ENCODE data around the gene RCHY1.
"Not testable (repeated sequence)": the region's sequence is repeated elsewhere in the genome, so short reads cannot be mapped to it uniquely, and the experiment has no call there.

RCHY1 gene

GRCh38 chr4:75514949-75515612 lies 878 bp upstream of the RCHY1 start:
- peak; percentile 38 for DNase-seq

GRCh38 chr4:75513526-75514130 lies 575 bp downstream of the RCHY1 start:
- DNase-seq = no peak

GRCh38 chr4:75512386-75513211 lies 1.6 kb downstream of the RCHY1 start:
- no peak for DNase-seq

GRCh38 chr4:75511841-75512240 lies 2.4 kb downstream of the RCHY1 start:
- no peak for DNase-seq

- not testable (repeated sequence) for DNase-seq
These were observed 4.6 kb downstream of the RCHY1 start for GRCh38 chr4:75509592-75509991.

- no peak for DNase-seq
These were observed 8.6 kb downstream of the RCHY1 start for GRCh38 chr4:75505630-75506029.

GRCh38 chr4:75502671-75503070 lies 11.5 kb downstream of the RCHY1 start:
- DNase-seq = no peak

- no peak for DNase-seq
These were observed 14.3 kb downstream of the RCHY1 start for GRCh38 chr4:75499900-75500299.

GRCh38 chr4:75498041-75498440 lies 16.2 kb downstream of the RCHY1 start:
- DNase-seq = no peak

- no peak for DNase-seq
These were observed 17.1 kb downstream of the RCHY1 start for GRCh38 chr4:75497133-75497532.

- no peak for DNase-seq
These were observed 17.8 kb downstream of the RCHY1 start for GRCh38 chr4:75496406-75496805.

- DNase-seq = no peak
These were observed 18.7 kb downstream of the RCHY1 start for GRCh38 chr4:75495476-75495875.

GRCh38 chr4:75494563-75494962 lies 19.6 kb downstream of the RCHY1 start:
- no peak for DNase-seq

- DNase-seq = no peak
These were observed 24.0 kb downstream of the RCHY1 start for GRCh38 chr4:75490155-75490554.

- no peak for DNase-seq
These were observed 30.0 kb downstream of the RCHY1 start for GRCh38 chr4:75484190-75484589.

GRCh38 chr4:75477201-75477600 lies 37.0 kb downstream of the RCHY1 start:
- no peak for DNase-seq

- no peak for DNase-seq
These were observed 43.5 kb downstream of the RCHY1 start for GRCh38 chr4:75470738-75471137.

GRCh38 chr4:75469896-75470295 lies 44.3 kb downstream of the RCHY1 start:
- no peak for DNase-seq

- DNase-seq = no peak
These were observed 56.8 kb downstream of the RCHY1 start for GRCh38 chr4:75457365-75457764.

GRCh38 chr4:75434105-75434504 lies 80.1 kb downstream of the RCHY1 start:
- DNase-seq = no peak

- no peak for DNase-seq
These were observed 81.5 kb downstream of the RCHY1 start for GRCh38 chr4:75432683-75433082.

- no peak for DNase-seq
These were observed 85.0 kb downstream of the RCHY1 start for GRCh38 chr4:75429208-75429607.
